ENCODE results near the gene PREX1.

The PREX1 gene

DNA sequence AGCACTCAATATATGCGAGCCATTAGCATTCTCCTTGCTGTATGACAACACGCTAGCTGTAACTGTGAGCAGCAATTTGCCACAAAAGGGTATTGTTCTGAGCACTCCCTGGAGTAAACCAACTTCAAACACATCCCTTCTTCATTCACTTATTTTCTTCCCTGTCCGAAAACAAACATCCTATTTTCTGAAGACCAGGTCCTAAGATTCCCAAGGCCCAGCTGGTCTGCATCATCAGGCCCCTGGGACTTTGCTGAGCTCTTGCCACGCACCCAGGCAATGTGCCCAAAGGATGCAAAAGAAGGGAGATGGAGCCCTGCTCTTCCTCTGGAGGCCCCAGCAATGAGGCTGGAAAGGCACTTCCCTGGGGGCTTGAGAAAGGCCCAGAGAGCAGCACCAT, 118.1 kb downstream of the PREX1 start:
- in situ Hi-C loops (cut with HindIII; ENCODE audit: low pct_unique_long_range_greater_than_20kb, low sequenced_read_pairs), result no loop called here
- DNase-seq (ENCODE audit: low read depth in 1 of 2, low spot score in 1 of 2), result no peak
- TF ChIP-seq JUND (IDR thresholded peaks at IDR 0.05; ENCODE audit: low read depth), result no peak

- no peak for TF ChIP-seq JUND (IDR thresholded peaks at IDR 0.05; ENCODE audit: low read depth)
- in situ Hi-C loops (cut with HindIII; ENCODE audit: low pct_unique_long_range_greater_than_20kb, low sequenced_read_pairs), result no loop called here
- no peak for DNase-seq (ENCODE audit: low read depth in 1 of 2, low spot score in 1 of 2)
Observed at GRCh38 chr20:48709058-48709691, 118.6 kb downstream of the PREX1 start.

GRCh38 chr20:48708630-48709029, 119.2 kb downstream of the PREX1 start:
- no peak for TF ChIP-seq JUND (IDR thresholded peaks at IDR 0.05; ENCODE audit: low read depth)
- in situ Hi-C loops (cut with HindIII; ENCODE audit: low pct_unique_long_range_greater_than_20kb, low sequenced_read_pairs), result no loop called here
- DNase-seq (ENCODE audit: low read depth in 1 of 2, low spot score in 1 of 2), result no peak

- no peak for TF ChIP-seq JUND (IDR thresholded peaks at IDR 0.05; ENCODE audit: low read depth)
- in situ Hi-C loops (cut with HindIII; ENCODE audit: low pct_unique_long_range_greater_than_20kb, low sequenced_read_pairs), result no loop called here
- DNase-seq (ENCODE audit: low read depth in 1 of 2, low spot score in 1 of 2), result no peak
Observed at GRCh38 chr20:48708116-48708515, 119.7 kb downstream of the PREX1 start.

GRCh38 chr20:48706710-48707365, 121.0 kb downstream of the PREX1 start:
- DNase-seq (ENCODE audit: low read depth in 1 of 2, low spot score in 1 of 2), result no peak
- no peak for TF ChIP-seq JUND (IDR thresholded peaks at IDR 0.05; ENCODE audit: low read depth)
- in situ Hi-C loops (cut with HindIII; ENCODE audit: low pct_unique_long_range_greater_than_20kb, low sequenced_read_pairs), result no loop called here

GRCh38 chr20:48706116-48706656, 121.6 kb downstream of the PREX1 start:
- in situ Hi-C loops (cut with HindIII; ENCODE audit: low pct_unique_long_range_greater_than_20kb, low sequenced_read_pairs), result no loop called here
- DNase-seq (ENCODE audit: low read depth in 1 of 2, low spot score in 1 of 2), result no peak
- no peak for TF ChIP-seq JUND (IDR thresholded peaks at IDR 0.05; ENCODE audit: low read depth)

DNA sequence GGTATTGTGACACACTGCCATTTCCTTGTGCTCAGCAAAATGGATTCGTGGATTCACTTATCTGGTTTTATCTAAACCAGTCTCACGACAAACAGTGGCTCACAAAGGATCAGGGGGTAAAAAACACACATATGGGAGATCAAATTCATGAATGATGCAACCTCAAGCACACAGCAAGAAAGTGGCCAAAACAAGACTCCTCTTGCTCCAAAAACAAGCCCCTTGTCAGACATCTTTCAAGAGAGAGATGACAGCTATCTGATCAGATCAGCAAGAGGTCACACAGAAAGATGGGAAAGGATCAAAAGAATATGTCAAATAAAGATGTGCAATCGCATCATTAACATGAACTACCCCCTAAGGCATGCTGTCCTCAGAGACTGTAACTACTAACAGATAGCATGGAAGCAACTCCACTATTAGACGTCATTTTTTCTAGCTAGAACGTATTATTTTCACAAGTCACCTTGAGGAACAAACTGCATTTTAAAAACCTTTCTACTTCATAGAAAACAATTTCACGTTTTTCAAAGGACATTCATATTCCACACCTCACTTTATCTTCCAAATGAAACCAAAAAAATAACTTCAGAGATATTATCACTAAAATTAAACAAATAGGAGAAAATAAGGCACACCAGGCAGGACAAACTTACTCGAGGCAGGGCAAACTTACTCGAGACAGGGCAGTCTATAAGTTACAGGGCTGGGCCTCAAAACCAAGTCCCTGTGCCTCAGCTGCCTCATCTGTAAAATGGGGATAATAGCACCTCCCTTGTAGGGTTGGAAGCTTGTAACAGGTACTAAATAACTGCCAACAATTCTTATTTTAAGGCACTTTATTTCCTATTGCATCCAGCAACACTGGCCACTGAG, 122.3 kb downstream of the PREX1 start:
- in situ Hi-C loops (cut with HindIII; ENCODE audit: low pct_unique_long_range_greater_than_20kb, low sequenced_read_pairs), result no loop called here
- no peak for TF ChIP-seq JUND (IDR thresholded peaks at IDR 0.05; ENCODE audit: low read depth)
- DNase-seq (ENCODE audit: low read depth in 1 of 2, low spot score in 1 of 2), result peak in 1 of 2 experiments; percentile 61

GRCh38 chr20:48704761-48705160, 123.0 kb downstream of the PREX1 start:
- no peak for TF ChIP-seq JUND (IDR thresholded peaks at IDR 0.05; ENCODE audit: low read depth)
- no peak for DNase-seq (ENCODE audit: low read depth in 1 of 2, low spot score in 1 of 2)
- in situ Hi-C loops (cut with HindIII; ENCODE audit: low pct_unique_long_range_greater_than_20kb, low sequenced_read_pairs), result no loop called here

- in situ Hi-C loops (cut with HindIII; ENCODE audit: low pct_unique_long_range_greater_than_20kb, low sequenced_read_pairs), result no loop called here
- DNase-seq (ENCODE audit: low read depth in 1 of 2, low spot score in 1 of 2), result no peak
- TF ChIP-seq JUND (IDR thresholded peaks at IDR 0.05; ENCODE audit: low read depth), result no peak
Observed at GRCh38 chr20:48703511-48704219, 124.1 kb downstream of the PREX1 start.

DNA sequence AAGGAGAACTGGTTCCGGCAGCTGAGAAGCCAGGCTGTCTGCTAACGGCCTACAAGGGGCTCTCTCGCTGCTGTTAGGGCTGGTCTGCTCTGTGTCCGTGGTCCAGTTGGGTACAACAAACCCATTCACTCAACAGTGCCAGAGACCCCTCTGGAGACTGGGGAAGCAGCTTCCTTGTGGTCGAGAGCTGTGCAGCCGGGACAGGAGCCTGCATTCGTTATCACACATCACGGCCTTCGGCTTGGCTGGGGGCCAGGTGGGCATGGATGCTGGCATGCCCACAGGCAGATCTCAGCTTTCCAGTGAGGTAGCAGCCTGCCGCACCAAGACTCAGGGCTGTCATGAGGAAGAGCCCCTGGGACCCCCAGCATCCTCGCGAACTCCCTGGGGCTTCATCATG, 124.7 kb downstream of the PREX1 start:
- TF ChIP-seq JUND (IDR thresholded peaks at IDR 0.05; ENCODE audit: low read depth), result no peak
- in situ Hi-C loops (cut with HindIII; ENCODE audit: low pct_unique_long_range_greater_than_20kb, low sequenced_read_pairs), result no loop called here
- DNase-seq (ENCODE audit: low read depth in 1 of 2, low spot score in 1 of 2), result no peak

GRCh38 chr20:48702455-48702913, 125.3 kb downstream of the PREX1 start:
- no peak for TF ChIP-seq JUND (IDR thresholded peaks at IDR 0.05; ENCODE audit: low read depth)
- DNase-seq (ENCODE audit: low read depth in 1 of 2, low spot score in 1 of 2), result no peak
- in situ Hi-C loops (cut with HindIII; ENCODE audit: low pct_unique_long_range_greater_than_20kb, low sequenced_read_pairs), result no loop called here

DNA sequence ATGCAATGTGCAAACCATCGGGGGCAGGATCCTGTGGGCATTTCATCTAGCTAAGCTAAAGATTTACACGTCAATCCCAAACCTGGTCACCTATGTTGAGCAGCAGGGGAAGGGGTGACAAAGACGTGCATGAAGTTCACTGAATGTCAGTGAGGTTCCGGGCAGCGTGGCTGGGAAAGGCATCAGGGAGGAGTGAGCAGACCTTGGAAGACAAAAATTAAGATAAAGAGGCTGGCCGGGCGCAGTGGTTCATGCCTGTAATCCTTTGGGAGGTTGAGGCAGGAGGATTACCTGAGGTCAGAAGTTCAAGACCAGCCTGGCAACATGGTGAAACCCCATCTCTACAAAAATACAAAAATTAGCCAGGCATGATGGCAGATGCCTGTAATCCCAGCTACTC, 126.1 kb downstream of the PREX1 start:
- in situ Hi-C loops (cut with HindIII; ENCODE audit: low pct_unique_long_range_greater_than_20kb, low sequenced_read_pairs), result no loop called here
- no peak for TF ChIP-seq JUND (IDR thresholded peaks at IDR 0.05; ENCODE audit: low read depth)
- DNase-seq (ENCODE audit: low read depth in 1 of 2, low spot score in 1 of 2), result no peak

All from T47D (cell line).